Kidney (tissue), 14 donors: ENCODE measurements around the gene NBEA. TPM values are rescaled to one million over a fixed set of nuclear protein-coding genes. Genes with fewer than 3 reads are reported as not detected.
A peak's percentile ranks its signal among the peaks of the same experiment; 100 is the strongest.

Experiments used
- DNase-seq, 5 donors: peaks; one replicate each; pipeline ENCODE4 v3.0.0-alpha.2; 2013 to 2020
- FAIRE-seq: peaks from 2 replicates; lab custom pipeline; 2012; peaks lifted over from hg19 to GRCh38; lab: Jason Lieb, UNC
- H3K27ac ChIP-seq, 2 donors: one replicate each; pipeline ENCODE4 v1.7.0; 2013; ENCODE audit warnings: low read depth in 2 of 2, low read length in 2 of 2, inconsistent platforms in 1 of 2
- H3K27me3 ChIP-seq: one replicate; pipeline ENCODE4 v1.7.1; 2013; ENCODE audit warnings: low read length, inconsistent platforms; ENCODE audit not compliant: control insufficient read depth, insufficient read depth
- H3K36me3 ChIP-seq, 3 donors: one replicate each; pipeline versions ENCODE4 v1.7.0 to v1.7.1; 2013; ENCODE audit warnings: low read length in 3 of 3, control low read depth in 1 of 3, inconsistent platforms in 1 of 3; ENCODE audit not compliant: insufficient read depth in 3 of 3, control insufficient read depth in 2 of 3
- H3K4me1 ChIP-seq, 3 donors: one replicate each; pipeline versions ENCODE4 v1.7.0 to v1.7.1; 2013; ENCODE audit warnings: low read length in 3 of 3, inconsistent platforms in 1 of 3, low read depth in 1 of 3; ENCODE audit not compliant: control insufficient read depth in 2 of 3, insufficient read depth in 2 of 3
- H3K4me3 ChIP-seq, 3 donors: one replicate each; pipeline versions ENCODE4 v1.7.0 to v1.8.1; 2013; ENCODE audit warnings: low read length in 3 of 3, control low read depth in 1 of 3, inconsistent platforms in 1 of 3
- H3K9ac ChIP-seq, 3 donors: one replicate each; pipeline versions ENCODE4 v1.7.0 to v1.7.1; 2013; ENCODE audit warnings: low read length in 3 of 3, control low read depth in 1 of 3, inconsistent platforms in 1 of 3
- H3K9me3 ChIP-seq, 3 donors: one replicate each; pipeline versions ENCODE4 v1.7.0 to v1.7.1; 2013; ENCODE audit warnings: low read length in 3 of 3, control low read depth in 1 of 3, inconsistent platforms in 1 of 3; ENCODE audit not compliant: control insufficient read depth in 2 of 3, insufficient read depth in 1 of 3
- intact Hi-C: fragments of 100-400 bp; cut with DNase I; formaldehyde crosslinking; loops from one replicate; pipeline ENCODE4 v1.11.1; 2022
- polyA plus RNA-seq: library from polyadenylated mRNA; stranded (reverse); fragments of 350-450 nt; fragmentation: Illumina TruSeq; extraction: RNeasy Lipid Tissue Mini Kit (QIAGEN cat#74804); gene quantifications from one replicate; pipeline ENCODE4 v1.2.3, GENCODE V29; 2014; ENCODE audit warnings: low read depth, low replicate concordance; ENCODE audit not compliant: insufficient read depth
- total RNA-seq: library from RNA; stranded (reverse); fragmentation: NEBNext Ultra II Directional; extraction: Animal tissue kit (Norgen Biotek cat#: 25700); gene quantifications from one replicate; pipeline ENCODE4 v1.2.1, GENCODE V29; 2021
- TF ChIP-seq, protein P1 (sequence below): IDR thresholded peaks from 3 replicates; pipeline ENCODE4 v1.5.1; 2012; ENCODE audit warnings: mild to moderate bottlenecking, moderate library complexity, borderline replicate concordance; ENCODE audit not compliant: insufficient read depth; ENCODE audit errors: extremely low read depth
- donor health status: control.
- donor health status: control.
- donor health status: control.
- donor health status: control.
- donor health status: control.
- donor health status: DM: yes; HTN: yes; CAD: no.
- donor health status: Normal renal cell carcinoma (clear cell type).

NBEA gene
- total and polyA plus RNA-seq, 2 donors from 2014 or later = 4.7 to 14.6 TPM

DNA sequence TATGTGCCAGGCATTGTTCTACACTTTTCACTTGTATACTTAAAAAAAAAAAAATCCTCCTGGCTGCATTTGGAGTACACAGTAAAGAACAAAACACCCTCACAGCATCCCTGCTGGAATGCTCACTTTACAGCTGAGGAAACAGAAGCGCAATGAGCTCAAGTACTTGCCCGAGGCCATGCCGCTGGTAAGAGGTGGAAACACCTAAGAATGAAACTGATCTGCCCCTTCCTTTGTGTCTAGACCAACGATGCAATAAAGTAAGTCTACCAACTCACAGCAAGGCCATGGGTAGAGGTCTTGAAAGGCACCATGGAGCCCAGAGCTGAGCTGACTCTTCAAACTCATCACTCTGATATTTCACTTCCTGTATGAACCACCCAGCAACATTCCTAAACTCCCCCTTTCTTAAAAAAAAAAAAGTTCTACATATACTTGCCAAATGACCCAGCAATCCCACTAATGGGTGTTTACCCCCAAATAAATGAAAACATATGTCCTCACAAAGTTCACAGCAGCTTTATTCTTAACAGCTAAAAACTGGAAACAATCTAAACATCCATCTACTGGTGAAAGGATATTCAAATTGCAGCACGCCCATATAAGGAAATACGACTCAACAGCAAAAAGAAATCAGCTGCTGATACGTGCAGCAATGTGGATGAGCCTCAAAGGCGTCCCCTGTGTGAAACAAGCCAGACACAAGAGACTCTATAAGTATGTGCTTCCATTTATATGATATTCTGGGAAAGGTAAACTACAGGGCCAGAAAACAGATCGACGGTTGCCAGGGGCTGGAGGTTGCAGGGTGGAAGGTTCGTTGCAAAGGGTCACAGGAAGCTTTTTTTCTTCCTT, 771.1 kb downstream of the NBEA start:
- TF ChIP-seq, protein P1, sequence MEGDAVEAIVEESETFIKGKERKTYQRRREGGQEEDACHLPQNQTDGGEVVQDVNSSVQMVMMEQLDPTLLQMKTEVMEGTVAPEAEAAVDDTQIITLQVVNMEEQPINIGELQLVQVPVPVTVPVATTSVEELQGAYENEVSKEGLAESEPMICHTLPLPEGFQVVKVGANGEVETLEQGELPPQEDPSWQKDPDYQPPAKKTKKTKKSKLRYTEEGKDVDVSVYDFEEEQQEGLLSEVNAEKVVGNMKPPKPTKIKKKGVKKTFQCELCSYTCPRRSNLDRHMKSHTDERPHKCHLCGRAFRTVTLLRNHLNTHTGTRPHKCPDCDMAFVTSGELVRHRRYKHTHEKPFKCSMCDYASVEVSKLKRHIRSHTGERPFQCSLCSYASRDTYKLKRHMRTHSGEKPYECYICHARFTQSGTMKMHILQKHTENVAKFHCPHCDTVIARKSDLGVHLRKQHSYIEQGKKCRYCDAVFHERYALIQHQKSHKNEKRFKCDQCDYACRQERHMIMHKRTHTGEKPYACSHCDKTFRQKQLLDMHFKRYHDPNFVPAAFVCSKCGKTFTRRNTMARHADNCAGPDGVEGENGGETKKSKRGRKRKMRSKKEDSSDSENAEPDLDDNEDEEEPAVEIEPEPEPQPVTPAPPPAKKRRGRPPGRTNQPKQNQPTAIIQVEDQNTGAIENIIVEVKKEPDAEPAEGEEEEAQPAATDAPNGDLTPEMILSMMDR = no peak
- peak in 1 of 5 donors; percentile 42 for DNase-seq
- no peak overlapping the region for H3K4me3 ChIP-seq
- no peaks in the 10 kb centered on the region for H3K4me1 ChIP-seq
- no peaks in the 10 kb centered on the region for H3K9me3 ChIP-seq
- H3K27me3 ChIP-seq = no peaks in the 10 kb centered on the region
- no peaks in the 10 kb centered on the region for H3K36me3 ChIP-seq
- intact Hi-C loops = no loop called here
- no peak overlapping the region for H3K9ac ChIP-seq
- no peak for FAIRE-seq
- no peak overlapping the region for H3K27ac ChIP-seq

DNA sequence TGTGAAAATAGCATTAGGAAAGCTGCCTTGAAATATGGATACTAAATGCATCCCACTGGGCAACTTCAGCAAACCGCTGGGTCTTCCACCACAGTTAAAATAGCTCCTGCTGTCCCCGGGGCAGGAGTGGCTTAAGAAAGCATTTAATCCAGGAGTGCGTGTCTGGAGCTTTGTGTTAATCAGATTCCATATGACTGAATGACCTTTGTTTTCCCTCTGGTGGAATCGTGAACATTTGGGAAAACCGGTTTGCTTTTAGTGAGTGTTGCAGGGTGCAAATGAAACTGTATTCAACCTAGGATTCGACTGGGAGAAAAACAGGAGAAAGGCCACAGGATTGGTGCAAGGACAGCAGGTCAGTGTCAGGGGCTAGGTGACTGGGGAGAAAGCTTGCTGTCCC, 772.1 kb downstream of the NBEA start:
- intact Hi-C loops = no loop called here
- peak in 2 of 5 donors; percentile 30 to 48 for DNase-seq

DNA sequence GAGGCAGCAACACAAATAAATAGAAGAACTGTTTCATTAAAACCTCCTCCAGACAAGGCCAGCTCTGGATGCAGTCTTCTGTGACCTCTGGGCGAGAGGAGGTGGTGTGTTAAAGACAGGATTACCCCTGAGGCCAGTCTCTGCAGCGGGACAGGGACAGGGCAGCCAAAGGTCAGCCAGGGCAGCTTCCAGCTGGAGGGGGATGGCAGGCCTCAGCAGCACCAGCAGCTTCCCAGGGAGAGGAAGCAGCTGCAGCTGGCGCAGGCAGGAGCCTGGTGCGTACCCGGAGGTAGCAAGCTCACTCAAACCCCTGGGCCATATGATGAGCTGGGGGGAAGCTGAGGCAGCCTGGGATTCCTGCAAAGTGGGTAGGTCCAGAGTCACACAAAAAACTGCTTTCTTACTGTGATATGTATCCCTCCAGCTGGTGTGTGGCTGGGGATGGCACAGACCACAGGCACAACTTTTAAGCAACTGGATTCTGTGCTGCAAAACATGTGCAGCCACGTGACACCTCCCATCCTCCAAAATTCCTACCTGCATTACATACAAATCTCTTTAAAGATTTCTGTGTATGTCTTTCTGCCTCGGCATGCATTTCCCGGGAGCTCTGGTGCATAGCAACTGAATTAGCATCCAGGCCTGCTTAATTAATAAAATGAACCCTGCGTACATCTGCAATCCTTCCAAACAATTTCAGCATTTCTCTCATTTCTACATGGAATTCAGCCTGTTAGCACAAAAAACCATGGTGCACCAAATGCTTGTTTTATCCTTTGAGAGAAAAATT, 772.7 kb downstream of the NBEA start:
- no peaks in the 10 kb centered on the region for H3K36me3 ChIP-seq
- no peak overlapping the region for H3K9ac ChIP-seq
- H3K9me3 ChIP-seq = no peaks in the 10 kb centered on the region
- DNase-seq (peak in 2 of 5 donors; percentile 15 to 45), FAIRE-seq (no peak)
- no peaks in the 10 kb centered on the region for H3K27me3 ChIP-seq
- H3K27ac ChIP-seq = no peak overlapping the region
- H3K4me3 ChIP-seq = no peak overlapping the region
- no peaks in the 10 kb centered on the region for H3K4me1 ChIP-seq
- intact Hi-C loops = no loop called here
- TF ChIP-seq, protein P1 = no peak

More for the DNA sequence above, 772.1 kb downstream of the NBEA start:
- TF ChIP-seq, protein P1 = no peak
- Histone ChIP-seq H3K27me3 (no peaks in the 10 kb centered on the region), H3K36me3 (no peaks in the 10 kb centered on the region), H3K27ac (no peak overlapping the region), H3K4me3 (no peak overlapping the region), H3K4me1 (no peaks in the 10 kb centered on the region), H3K9ac (no peak overlapping the region), H3K9me3 (no peaks in the 10 kb centered on the region)
- no peak for FAIRE-seq
